Epithelial cell of proximal tubule (primary cell): ENCODE measurements around the gene COL23A1. TPM values are rescaled to one million over a fixed set of nuclear protein-coding genes. Genes with fewer than 3 reads are reported as not detected.
"Not testable (repeated sequence)": the region's sequence is repeated elsewhere in the genome, so short reads cannot be mapped to it uniquely, and the experiment has no call there.

ENCODE experiments used
- DNase-seq: peaks from one replicate; pipeline ENCODE4 v3.0.0-alpha.2; 2011; ENCODE audit warnings: low read depth
- H3K4me3 ChIP-seq: 2 replicates; pipeline ENCODE4 v1.5.1; 2011; ENCODE audit warnings: low read depth, mild to moderate bottlenecking, low read length
- CTCF ChIP-seq: conservative IDR thresholded peaks from 2 replicates; pipeline ENCODE4 v1.5.1; 2012; ENCODE audit warnings: low read depth, mild to moderate bottlenecking, low read length
- total RNA-seq: library from RNA; depleted of rRNA; stranded (reverse); fragments of >200 nt; gene quantifications from 2 replicates; pipeline ENCODE4 v1.2.3, GENCODE V29; 2015

The COL23A1 gene
- total RNA-seq, 1 donor from 2014 or later: not detected

- DNase-seq: no peak
These were observed 388.3 kb downstream of the COL23A1 start for GRCh38 chr5:178201927-178202235.

DNA sequence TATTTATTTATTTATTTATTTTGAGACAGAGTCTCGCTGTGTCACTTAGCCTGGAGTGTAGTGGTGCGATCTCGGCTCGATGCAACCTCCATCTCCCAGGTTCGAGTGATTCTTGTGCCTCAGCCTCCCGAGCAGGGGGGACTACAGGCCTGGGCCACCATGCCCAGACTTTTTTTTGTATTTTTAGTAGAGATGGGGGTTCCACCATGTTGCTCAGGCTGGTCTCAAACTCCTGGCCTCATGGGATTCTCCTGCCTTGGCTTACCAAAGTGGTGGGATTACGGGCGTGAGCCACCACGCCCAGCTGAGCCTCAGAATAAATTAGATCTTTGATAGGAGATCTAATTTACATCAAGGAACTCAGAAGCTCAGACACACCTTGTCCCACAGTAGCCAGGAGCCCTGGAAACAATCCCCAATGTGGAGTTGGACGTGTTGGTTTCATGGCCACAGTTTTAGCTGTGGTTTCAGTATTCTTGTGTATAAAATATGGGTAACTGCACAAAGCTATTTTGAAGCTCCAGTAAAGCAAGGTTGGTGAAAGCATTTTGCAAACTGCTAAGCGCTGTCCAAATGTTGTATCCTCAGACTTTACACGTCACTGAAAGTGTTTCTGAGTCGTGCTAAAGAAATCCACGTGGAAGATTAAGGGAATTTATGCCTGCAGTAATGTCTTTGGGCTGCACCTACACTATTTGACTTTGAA, 388.8 kb downstream of the COL23A1 start:
- TF ChIP-seq CTCF: no peak
- no peak for DNase-seq
- H3K4me3 ChIP-seq: no peak overlapping the region

More at GRCh38 chr5:178201927-178202235, 388.3 kb downstream of the COL23A1 start:
- TF ChIP-seq CTCF: no peak
- no peak overlapping the region for H3K4me3 ChIP-seq

GRCh38 chr5:178199581-178200434, 390.4 kb downstream of the COL23A1 start:
- TF ChIP-seq CTCF: no peak
- no peak for DNase-seq
- no peak overlapping the region for H3K4me3 ChIP-seq

- no peak for TF ChIP-seq CTCF
- no peak for DNase-seq
- no peak overlapping the region for H3K4me3 ChIP-seq
These were observed 391.5 kb downstream of the COL23A1 start for GRCh38 chr5:178198706-178199105.

DNA sequence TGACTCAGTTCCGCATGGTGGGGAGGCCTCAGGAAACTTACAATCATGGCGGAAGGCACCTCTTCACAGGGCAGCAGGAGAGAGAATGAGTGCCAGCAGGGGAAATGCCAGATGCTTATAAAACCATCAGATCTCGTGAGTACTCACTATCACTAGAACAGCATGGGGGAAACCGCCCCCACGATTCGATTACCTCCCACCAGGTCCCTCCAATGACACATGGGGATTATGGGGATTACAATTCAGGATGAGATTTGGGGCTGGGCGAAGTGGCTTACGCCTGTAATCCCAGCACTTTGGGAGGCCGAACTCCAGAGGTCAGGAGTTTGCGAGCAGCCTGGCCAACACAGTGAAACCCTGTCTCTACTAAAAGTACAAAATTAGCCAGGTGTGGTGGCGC, 392.0 kb downstream of the COL23A1 start:
- DNase-seq, H3K4me3 ChIP-seq: not testable (repeated sequence)

DNA sequence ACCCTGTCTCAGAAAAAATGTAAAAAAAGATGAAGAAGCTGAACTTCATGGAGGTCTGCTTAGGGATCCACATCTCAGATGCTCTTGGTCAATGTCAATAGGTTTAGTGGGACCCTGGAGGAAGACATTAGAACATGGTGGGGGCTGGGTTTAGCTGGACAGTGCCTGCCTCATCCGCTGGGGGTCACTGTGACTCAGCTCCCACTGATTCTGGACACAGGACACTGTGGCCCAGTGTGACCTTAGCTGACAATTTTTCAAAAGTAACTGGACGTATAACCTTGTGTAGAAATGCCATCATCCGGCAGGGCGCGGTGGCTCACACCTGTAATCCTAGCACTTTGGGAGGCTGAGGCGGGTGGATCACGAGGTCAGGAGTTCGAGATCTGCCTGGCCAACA, 393.2 kb downstream of the COL23A1 start:
- peak; percentile 52 for TF ChIP-seq CTCF
- DNase-seq: no peak
- no peak overlapping the region for H3K4me3 ChIP-seq

GRCh38 chr5:178196281-178196812, 393.8 kb downstream of the COL23A1 start:
- DNase-seq: no peak
- TF ChIP-seq CTCF: no peak
- no peak overlapping the region for H3K4me3 ChIP-seq
